Activated CD4-positive, alpha-beta memory T cell treated with anti-CD3 and anti-CD28 coated beads, Interleukin-2, amount 10 ng/mL, durations not matched to agents 7 days and 5 days (primary cell): ENCODE results near the gene C3orf52. TPM values are rescaled to one million over a fixed set of nuclear protein-coding genes. Genes with fewer than 3 reads are reported as not detected.
"Not testable (repeated sequence)": the region's sequence is repeated elsewhere in the genome, so short reads cannot be mapped to it uniquely, and the experiment has no call there.

Source experiments
- CTCF ChIA-PET: fragments of 350-600 bp; sonication (Branson Sonifier 250); formaldehyde crosslinking; loops from one replicate; lab custom pipeline; 2021; ENCODE audit warnings: antibody characterized with exemption, inconsistent platforms; lab: Charles Lee
- POLR2A ChIA-PET: fragments of 350-600 bp; sonication (Branson Sonifier 250); formaldehyde crosslinking; loops from one replicate; lab custom pipeline; 2021; ENCODE audit warnings: antibody characterized with exemption; lab: Charles Lee
- DNase-seq: peaks from one replicate; pipeline ENCODE4 v3.0.0-alpha.2; 2020
- H3K27ac Mint-ChIP-seq: one replicate; pipeline ENCODE4 v1.8.0; 2021; ENCODE audit warnings: mild to moderate bottlenecking, mixed read lengths
- H3K27me3 Mint-ChIP-seq: one replicate; pipeline ENCODE4 v1.8.0; 2021; ENCODE audit warnings: mixed read lengths
- H3K36me3 Mint-ChIP-seq: one replicate; pipeline ENCODE4 v1.8.0; 2021; ENCODE audit warnings: low read depth, mixed read lengths
- H3K4me1 Mint-ChIP-seq: one replicate; pipeline ENCODE4 v1.8.0; 2021; ENCODE audit warnings: mixed read lengths
- H3K4me3 Mint-ChIP-seq: one replicate; pipeline ENCODE4 v1.8.0; 2021; ENCODE audit warnings: mild to moderate bottlenecking, mixed read lengths
- H3K9me3 Mint-ChIP-seq: one replicate; pipeline ENCODE4 v1.8.0; 2021; ENCODE audit warnings: mixed read lengths
- total RNA-seq, 2 experiments: library from RNA; stranded (reverse); gene quantifications; one replicate each; pipeline ENCODE4 v1.2.3, GENCODE V29; 2021

Gene C3orf52, protein sequence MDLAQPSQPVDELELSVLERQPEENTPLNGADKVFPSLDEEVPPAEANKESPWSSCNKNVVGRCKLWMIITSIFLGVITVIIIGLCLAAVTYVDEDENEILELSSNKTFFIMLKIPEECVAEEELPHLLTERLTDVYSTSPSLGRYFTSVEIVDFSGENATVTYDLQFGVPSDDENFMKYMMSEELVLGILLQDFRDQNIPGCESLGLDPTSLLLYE
- total RNA-seq: 1 to 10 TPM; 2.5 to 2.6 TPM

DNA sequence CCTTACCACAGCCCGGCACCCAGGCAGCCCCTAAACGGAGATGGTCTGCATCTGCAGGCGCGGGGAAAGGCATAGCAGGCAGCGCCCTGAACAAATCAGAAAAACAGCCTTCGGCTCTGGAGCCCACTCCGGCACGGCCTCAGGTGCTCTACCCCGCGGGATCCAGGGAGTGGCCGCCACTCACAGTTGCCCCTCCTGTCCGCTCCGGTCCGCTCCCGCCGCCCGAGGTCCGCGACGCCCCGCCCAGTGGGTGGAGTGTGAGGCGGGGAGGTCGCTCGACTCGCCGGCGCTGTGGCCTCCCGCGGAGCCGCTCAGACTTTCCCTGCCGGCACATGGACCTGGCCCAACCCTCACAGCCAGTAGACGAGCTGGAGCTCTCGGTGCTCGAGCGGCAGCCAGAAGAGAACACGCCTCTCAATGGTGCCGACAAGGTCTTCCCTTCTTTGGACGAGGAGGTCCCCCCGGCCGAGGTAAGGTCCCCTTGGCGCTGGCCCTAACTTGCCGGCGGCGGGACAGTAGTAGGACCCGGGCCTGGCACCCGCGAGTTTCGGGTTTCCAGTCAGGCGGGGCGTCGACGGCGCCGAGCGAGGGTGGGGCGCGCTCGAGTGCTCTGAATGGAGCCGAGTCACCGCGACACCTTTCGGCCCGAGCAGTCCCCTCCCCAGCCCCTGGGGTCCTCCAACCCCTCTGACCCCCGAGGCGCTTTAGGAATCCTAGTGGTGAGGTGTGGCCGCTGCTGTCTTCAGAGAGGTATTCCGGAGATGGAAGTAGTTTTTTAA lies at the start of gene C3orf52:
Gene C3orf52, plus strand, starts transcription at position 314 of the 779 bp plus-strand sequence. Its CDS starts 19 bp downstream, at position 333.
- H3K9me3 Mint-ChIP-seq: no peaks in the 10 kb centered on the region
- CTCF ChIA-PET: interaction anchor here (1.3 kb wide), 1 partner anchor 73 kb away, joined by 3 read pairs; no protein-coding TSS in a partner anchor
- peaks cover 4% of the 10 kb centered on the region for H3K27me3 Mint-ChIP-seq
- POLR2A ChIA-PET: interaction anchor here (1.1 kb wide), 1 partner anchor 107 kb away, joined by 5 read pairs; the partner anchor contains the start of gene ABHD10
- H3K4me1 Mint-ChIP-seq: peaks cover 46% of the 10 kb centered on the region
- no peaks in the 10 kb centered on the region for H3K36me3 Mint-ChIP-seq
- DNase-seq: peak; percentile 62
- H3K4me3 Mint-ChIP-seq: peak within 1 kb of the TSS; percentile 75
- no peak within 1 kb of the TSS for H3K27ac Mint-ChIP-seq

- H3K4me1 Mint-ChIP-seq, CTCF ChIA-PET, H3K4me3 Mint-ChIP-seq, POLR2A ChIA-PET, H3K27me3 Mint-ChIP-seq, DNase-seq, H3K9me3 Mint-ChIP-seq, H3K27ac Mint-ChIP-seq, H3K36me3 Mint-ChIP-seq: not testable (repeated sequence)
These were observed 49.0 kb upstream of the C3orf52 start for GRCh38 chr3:112037194-112037593.

GRCh38 chr3:112038863-112039262 lies 47.3 kb upstream of the C3orf52 start:
- Mint-ChIP-seq H3K4me1 (no peaks in the 10 kb centered on the region), H3K27me3 (peaks cover 2% of the 10 kb centered on the region), H3K27ac (no peak overlapping the region), H3K36me3 (no peaks in the 10 kb centered on the region), H3K4me3 (no peak overlapping the region), H3K9me3 (peaks cover 3% of the 10 kb centered on the region)
- POLR2A ChIA-PET: no interaction called here
- CTCF ChIA-PET: interaction anchor here (2.3 kb wide), 1 partner anchor 50 kb away, joined by 8 read pairs; no protein-coding TSS in a partner anchor
- no peak for DNase-seq

DNA sequence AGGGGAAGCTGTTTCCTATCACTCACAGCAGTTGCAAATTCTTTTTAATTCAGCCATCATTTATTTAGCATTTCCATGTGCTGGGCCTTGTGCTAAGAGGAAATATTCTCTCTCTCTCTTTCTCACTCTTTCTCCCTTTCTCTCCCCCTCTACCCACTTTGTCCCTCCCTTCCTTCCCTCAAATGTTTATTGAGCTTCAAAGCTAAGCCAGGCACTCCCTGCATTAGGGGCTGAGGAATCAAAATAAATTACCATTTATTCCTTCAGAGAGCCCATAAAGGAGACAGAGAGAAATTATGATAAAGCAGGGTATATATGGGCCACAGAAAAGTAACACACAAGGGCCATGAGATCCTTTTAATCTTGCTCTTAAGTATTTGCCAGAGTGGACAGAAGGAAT lies 44.9 kb upstream of the C3orf52 start:
- CTCF ChIA-PET: interaction anchor here (1.9 kb wide), 1 partner anchor 28 kb away, joined by 10 read pairs; no protein-coding TSS in a partner anchor
- Mint-ChIP-seq H3K27me3 (peaks cover 2% of the 10 kb centered on the region), H3K4me3 (no peak overlapping the region), H3K36me3 (no peaks in the 10 kb centered on the region), H3K27ac (no peak overlapping the region), H3K9me3 (peaks cover 3% of the 10 kb centered on the region), H3K4me1 (no peaks in the 10 kb centered on the region)
- no peak for DNase-seq
- POLR2A ChIA-PET: no interaction called here

GRCh38 chr3:112042842-112043280 lies 43.3 kb upstream of the C3orf52 start:
- ChIA-PET CTCF (interaction anchor here (0.6 to 3.4 kb wide), 23 partner anchors 11 to 492 kb away, joined by 3 to 30 read pairs (median 3); partner anchors contain the start of gene ABHD10), POLR2A (interaction anchor here (0.8 kb wide), 2 partner anchors 26 to 29 kb away, joined by 3 to 5 read pairs; no protein-coding TSS in a partner anchor)
- Mint-ChIP-seq H3K36me3 (no peaks in the 10 kb centered on the region), H3K27me3 (peaks cover 2% of the 10 kb centered on the region), H3K27ac (no peak overlapping the region), H3K9me3 (no peaks in the 10 kb centered on the region), H3K4me3 (no peak overlapping the region), H3K4me1 (peaks cover 4% of the 10 kb centered on the region)
- no peak for DNase-seq

GRCh38 chr3:112043621-112044201 lies 42.5 kb upstream of the C3orf52 start:
- H3K27ac Mint-ChIP-seq: no peak overlapping the region
- no peak overlapping the region for H3K4me3 Mint-ChIP-seq
- no peaks in the 10 kb centered on the region for H3K36me3 Mint-ChIP-seq
- H3K4me1 Mint-ChIP-seq: peaks cover 4% of the 10 kb centered on the region
- ChIA-PET CTCF (interaction anchor here (0.6 to 3.4 kb wide), 24 partner anchors 10 to 491 kb away, joined by 3 to 30 read pairs (median 4); partner anchors contain the start of gene ABHD10), POLR2A (interaction anchor here (0.8 to 1.5 kb wide), 3 partner anchors 27 to 30 kb away, joined by 3 to 5 read pairs (median 3); no protein-coding TSS in a partner anchor)
- H3K27me3 Mint-ChIP-seq: peaks cover 2% of the 10 kb centered on the region
- no peaks in the 10 kb centered on the region for H3K9me3 Mint-ChIP-seq
- DNase-seq: peak; percentile 48

GRCh38 chr3:112046599-112046998 lies 39.6 kb upstream of the C3orf52 start:
- H3K36me3 Mint-ChIP-seq: no peaks in the 10 kb centered on the region
- peaks cover 4% of the 10 kb centered on the region for H3K4me1 Mint-ChIP-seq
- no peak overlapping the region for H3K4me3 Mint-ChIP-seq
- no peak overlapping the region for H3K27ac Mint-ChIP-seq
- no peak for DNase-seq
- peaks cover 2% of the 10 kb centered on the region for H3K27me3 Mint-ChIP-seq
- POLR2A ChIA-PET: no interaction called here
- H3K9me3 Mint-ChIP-seq: no peaks in the 10 kb centered on the region
- CTCF ChIA-PET: interaction anchor here (1.1 kb wide), 1 partner anchor 33 kb away, joined by 3 read pairs; no protein-coding TSS in a partner anchor

DNA sequence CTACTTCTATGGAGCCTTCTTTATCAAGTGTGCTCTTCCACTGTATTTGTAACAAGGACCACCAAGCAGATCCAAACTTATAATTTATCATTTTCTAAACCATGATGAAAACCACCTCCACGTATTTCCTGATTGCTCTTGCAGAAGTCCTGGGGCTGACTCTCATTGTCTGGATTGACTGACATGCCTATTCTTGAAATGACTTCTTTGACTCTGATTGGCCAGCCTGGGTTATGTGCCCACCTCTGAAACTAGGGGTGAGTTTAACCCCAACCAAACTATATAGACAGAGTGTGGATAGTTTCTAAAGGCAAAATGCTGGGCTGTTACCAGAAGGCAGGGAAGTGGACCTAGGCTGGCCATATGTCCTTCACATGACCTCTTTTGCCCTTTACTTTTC lies 38.9 kb upstream of the C3orf52 start:
- Mint-ChIP-seq H3K27ac (no peak overlapping the region), H3K36me3 (no peaks in the 10 kb centered on the region), H3K4me3 (no peak overlapping the region), H3K4me1 (peaks cover 4% of the 10 kb centered on the region), H3K9me3 (no peaks in the 10 kb centered on the region), H3K27me3 (peaks cover 2% of the 10 kb centered on the region)
- DNase-seq: no peak
- POLR2A ChIA-PET: no interaction called here
- CTCF ChIA-PET: no interaction called here

DNA sequence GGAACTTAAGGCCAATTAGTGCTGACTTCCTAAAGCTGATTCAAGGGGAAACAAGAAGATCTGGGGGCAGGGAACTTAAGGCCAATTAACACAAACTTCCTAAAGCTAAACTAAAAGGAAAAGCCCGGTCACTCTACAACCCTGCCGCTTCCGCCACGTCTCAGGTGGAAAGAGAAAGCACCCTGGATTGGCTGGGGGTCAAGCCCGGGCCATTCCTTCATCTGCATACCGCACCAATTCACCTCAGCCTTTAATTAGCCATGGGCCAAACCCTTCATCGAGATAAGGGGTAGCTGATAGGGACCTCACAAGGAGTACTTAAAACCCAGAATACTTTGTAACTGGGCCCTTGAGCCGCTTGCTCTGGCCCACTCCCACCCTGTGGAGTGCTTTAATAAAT lies 37.3 kb upstream of the C3orf52 start:
- H3K4me1 Mint-ChIP-seq: peaks cover 8% of the 10 kb centered on the region
- no peak overlapping the region for H3K27ac Mint-ChIP-seq
- CTCF ChIA-PET: interaction anchor here (0.8 kb wide), 1 partner anchor 35 kb away, joined by 3 read pairs; no protein-coding TSS in a partner anchor
- peaks cover 2% of the 10 kb centered on the region for H3K27me3 Mint-ChIP-seq
- no peak overlapping the region for H3K4me3 Mint-ChIP-seq
- no peak for DNase-seq
- POLR2A ChIA-PET: no interaction called here
- H3K9me3 Mint-ChIP-seq: no peaks in the 10 kb centered on the region
- H3K36me3 Mint-ChIP-seq: no peaks in the 10 kb centered on the region

DNA sequence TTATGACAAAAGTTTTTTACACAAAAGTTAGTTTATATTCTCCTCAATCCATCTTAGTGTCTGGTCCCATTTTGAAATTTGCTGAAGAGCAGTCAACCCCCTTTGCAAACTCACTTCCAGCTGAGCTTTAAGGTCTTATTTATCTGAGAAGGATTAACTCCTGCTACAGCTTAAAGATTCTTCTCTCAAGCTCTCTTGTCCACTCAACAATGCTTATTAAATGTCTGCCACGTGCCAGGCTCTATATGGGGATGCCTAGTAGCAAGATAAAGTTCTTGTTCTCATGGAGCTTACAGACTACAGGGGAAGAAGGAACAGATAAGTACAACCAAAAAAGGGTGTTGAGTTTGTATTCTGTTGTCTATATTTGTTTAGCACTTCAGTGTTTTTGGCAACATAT lies 33.0 kb upstream of the C3orf52 start:
- Mint-ChIP-seq H3K36me3 (no peaks in the 10 kb centered on the region), H3K4me1 (peaks cover 28% of the 10 kb centered on the region), H3K27me3 (peaks cover 2% of the 10 kb centered on the region), H3K27ac (no peak overlapping the region), H3K9me3 (no peaks in the 10 kb centered on the region), H3K4me3 (no peak overlapping the region)
- ChIA-PET CTCF (interaction anchor here (1.0 to 2.5 kb wide), 3 partner anchors 9 to 58 kb away, joined by 3 to 16 read pairs (median 4); no protein-coding TSS in a partner anchor), POLR2A (interaction anchor here (0.7 kb wide), 1 partner anchor 167 kb away, joined by 3 read pairs; no protein-coding TSS in a partner anchor)
- no peak for DNase-seq

GRCh38 chr3:112056451-112056929 lies 29.7 kb upstream of the C3orf52 start:
- DNase-seq: peak; percentile 29
- Mint-ChIP-seq H3K4me3 (peak overlapping the region; percentile 7), H3K4me1 (peaks cover 28% of the 10 kb centered on the region), H3K27ac (peak overlapping the region; percentile 11), H3K27me3 (no peaks in the 10 kb centered on the region), H3K36me3 (no peaks in the 10 kb centered on the region), H3K9me3 (peaks cover 6% of the 10 kb centered on the region)
- ChIA-PET POLR2A (no interaction called here), CTCF (no interaction called here)

GRCh38 chr3:112059497-112059896 lies 26.7 kb upstream of the C3orf52 start:
- no peaks in the 10 kb centered on the region for H3K36me3 Mint-ChIP-seq
- ChIA-PET POLR2A (no interaction called here), CTCF (no interaction called here)
- no peak overlapping the region for H3K27ac Mint-ChIP-seq
- no peak overlapping the region for H3K4me3 Mint-ChIP-seq
- DNase-seq: no peak
- peaks cover 6% of the 10 kb centered on the region for H3K9me3 Mint-ChIP-seq
- peaks cover 22% of the 10 kb centered on the region for H3K4me1 Mint-ChIP-seq
- no peaks in the 10 kb centered on the region for H3K27me3 Mint-ChIP-seq
